Ecto neural progenitor cell (in vitro differentiated cells): ENCODE results near the gene BRINP2.

Source experiments
- DNase-seq: peaks from one replicate; pipeline ENCODE4 v3.0.0-alpha.2; 2018; ENCODE audit warnings: low spot score

The BRINP2 gene

GRCh38 chr1:177164380-177165068 is 6.2 kb upstream of the BRINP2 start, which contains the start of gene ASTN1:
TSS of gene ASTN1 (minus strand) at chr1:177164712. CDS start at chr1:177164676, 36 bp downstream.
- peak; percentile 77 for DNase-seq

GRCh38 chr1:177165069-177165439 is 5.7 kb upstream of the BRINP2 start:
- DNase-seq = no peak

GRCh38 chr1:177171536-177172123 is 872 bp downstream of the BRINP2 start:
- no peak for DNase-seq

- DNase-seq = no peak
Observed at GRCh38 chr1:177172272-177172671, 1.5 kb downstream of the BRINP2 start.

GRCh38 chr1:177172866-177173265 is 2.1 kb downstream of the BRINP2 start:
- DNase-seq = no peak

- no peak for DNase-seq
Observed at GRCh38 chr1:177173976-177174375, 3.2 kb downstream of the BRINP2 start.

GRCh38 chr1:177174921-177175634 is 4.3 kb downstream of the BRINP2 start:
- DNase-seq = no peak

- DNase-seq = no peak
Observed at GRCh38 chr1:177181280-177181630, 10.5 kb downstream of the BRINP2 start.

GRCh38 chr1:177181631-177182291 is 11.0 kb downstream of the BRINP2 start:
- peak; percentile 96 for DNase-seq

- no peak for DNase-seq
Observed at GRCh38 chr1:177183836-177184235, 13.1 kb downstream of the BRINP2 start.

- no peak for DNase-seq
Observed at GRCh38 chr1:177185209-177185608, 14.5 kb downstream of the BRINP2 start.

- DNase-seq = no peak
Observed at GRCh38 chr1:177186639-177187038, 15.9 kb downstream of the BRINP2 start.

- no peak for DNase-seq
Observed at GRCh38 chr1:177190308-177190970, 19.7 kb downstream of the BRINP2 start.

GRCh38 chr1:177198243-177198642 is 27.5 kb downstream of the BRINP2 start:
- DNase-seq = no peak

- DNase-seq = no peak
Observed at GRCh38 chr1:177200290-177200689, 29.5 kb downstream of the BRINP2 start.

- no peak for DNase-seq
Observed at GRCh38 chr1:177206831-177207355, 36.1 kb downstream of the BRINP2 start.

GRCh38 chr1:177208920-177209319 is 38.2 kb downstream of the BRINP2 start:
- no peak for DNase-seq

- DNase-seq = no peak
Observed at GRCh38 chr1:177209357-177209756, 38.6 kb downstream of the BRINP2 start.

GRCh38 chr1:177210071-177210470 is 39.3 kb downstream of the BRINP2 start:
- no peak for DNase-seq

- no peak for DNase-seq
Observed at GRCh38 chr1:177211231-177211630, 40.5 kb downstream of the BRINP2 start.

GRCh38 chr1:177216587-177217202 is 45.9 kb downstream of the BRINP2 start:
- DNase-seq = no peak
